Smooth muscle cell (in vitro differentiated cells): Measurements from ENCODE around the gene CTNNA2. TPM values are rescaled to one million over a fixed set of nuclear protein-coding genes. Genes with fewer than 3 reads are reported as not detected.

ENCODE experiments used
- DNase-seq: peaks from one replicate; lab custom pipeline; 2025; ENCODE audit not compliant: unreplicated experiment; lab: John Stamatoyannopoulos, UW
- H2AFZ ChIP-seq: fragments of 200-600 bp; sonication (generic); 2 replicates; pipeline ENCODE4 v1.6.0; 2016; ENCODE audit warnings: antibody characterized with exemption, low read depth, mild to moderate bottlenecking
- H3F3A ChIP-seq: fragments of 200-600 bp; sonication (generic); 2 replicates; pipeline ENCODE4 v1.6.0; 2017; ENCODE audit warnings: antibody characterized with exemption, low read depth
- H3K27ac ChIP-seq: fragments of 200-600 bp; sonication (generic); 2 replicates; pipeline ENCODE4 v1.5.1; 2016; ENCODE audit warnings: low read depth, mild to moderate bottlenecking
- H3K27me3 ChIP-seq: fragments of 200-600 bp; sonication (generic); 2 replicates; pipeline ENCODE4 v1.6.1; 2016; ENCODE audit warnings: low read depth, mild to moderate bottlenecking
- H3K36me3 ChIP-seq: fragments of 200-600 bp; sonication (generic); 2 replicates; pipeline ENCODE4 v1.5.1; 2016; ENCODE audit warnings: low read depth
- H3K4me1 ChIP-seq: fragments of 200-600 bp; sonication (generic); 2 replicates; pipeline ENCODE4 v1.5.1; 2016; ENCODE audit warnings: low read depth
- H3K4me2 ChIP-seq: fragments of 200-600 bp; sonication (generic); 2 replicates; pipeline ENCODE4 v1.6.0; 2016; ENCODE audit warnings: mild to moderate bottlenecking
- H3K4me3 ChIP-seq: fragments of 200-600 bp; sonication (generic); 2 replicates; pipeline ENCODE4 v1.5.1; 2016; ENCODE audit warnings: mild to moderate bottlenecking
- H3K79me2 ChIP-seq: fragments of 200-600 bp; sonication (generic); 2 replicates; pipeline ENCODE4 v1.6.0; 2016; ENCODE audit warnings: low read depth, mild to moderate bottlenecking
- H3K9ac ChIP-seq: fragments of 200-600 bp; sonication (generic); 2 replicates; pipeline ENCODE4 v1.6.0; 2016; ENCODE audit warnings: low read depth
- H3K9me3 ChIP-seq: fragments of 200-600 bp; sonication (generic); replicated peaks from 2 replicates; pipeline ENCODE4 v1.5.1; 2016; ENCODE audit warnings: low read depth
- H4K20me1 ChIP-seq: fragments of 200-600 bp; sonication (generic); 2 replicates; pipeline ENCODE4 v1.6.0; 2016; ENCODE audit warnings: low read depth
- WGBS: methylation state at CpG from one replicate; pipeline ENCODE4 v1.1.7; 2016; ENCODE audit warnings: low lambda C conversion rate; 5-methylcytosine and 5-hydroxymethylcytosine counted together
- polyA plus RNA-seq: library from polyadenylated mRNA; unstranded; fragments of >200 nt; fragmentation: Nextera tagmentation; extraction: Ambion mirVana; gene quantifications from 2 replicates; pipeline ENCODE4 v1.2.1, GENCODE V29; 2016
- total RNA-seq: library from RNA; depleted of rRNA; stranded (reverse); fragments of >200 nt; gene quantifications from 2 replicates; pipeline ENCODE4 v1.2.3, GENCODE V29; 2014
- TF ChIP-seq, protein P1 (sequence below): fragments of 200-600 bp; sonication (generic); IDR thresholded peaks from 2 replicates; pipeline ENCODE4 v1.5.1; 2017; ENCODE audit warnings: borderline replicate concordance, mild to moderate bottlenecking, antibody characterized with exemption; ENCODE audit not compliant: insufficient read depth, poor library complexity, severe bottlenecking

CTNNA2 gene
- total and polyA plus RNA-seq, 2 experiments from 2014 or later, result not detected

DNA sequence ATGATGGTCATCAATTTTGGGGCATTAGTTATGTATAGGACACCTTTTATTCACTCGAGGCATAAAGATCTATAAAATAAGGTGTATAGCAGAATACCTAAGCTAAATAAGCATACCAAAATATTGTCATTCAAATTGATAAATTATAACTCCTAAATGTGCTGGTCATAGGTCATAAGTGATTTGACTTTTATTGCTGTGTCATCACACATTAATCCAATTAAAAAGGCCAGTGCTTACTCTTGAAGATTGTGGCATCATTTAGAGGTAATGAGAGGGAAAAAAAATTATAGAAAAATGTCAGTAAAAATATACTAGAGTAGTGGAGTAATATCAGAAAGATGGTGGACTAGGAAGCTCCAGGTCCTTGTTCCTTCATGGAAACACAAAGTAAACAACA is 1138.6 kb downstream of the CTNNA2 start:
- Histone ChIP-seq H3K79me2 (no peaks in the 10 kb centered on the region), H3K4me2 (no peak overlapping the region), H3K9me3 (peaks cover 8% of the 10 kb centered on the region), H3K9ac (no peak overlapping the region), H3K4me1 (no peaks in the 10 kb centered on the region), H3K27me3 (no peaks in the 10 kb centered on the region), H3K4me3 (no peak overlapping the region), H2AFZ (no peak overlapping the region), H3F3A (no peaks in the 10 kb centered on the region), H3K27ac (no peak overlapping the region), H3K36me3 (no peaks in the 10 kb centered on the region), H4K20me1 (no peaks in the 10 kb centered on the region)
- WGBS, result 81% methylated on average over 1 of the region's 1 CpG
- DNase-seq, result no peak
- TF ChIP-seq, protein P1, sequence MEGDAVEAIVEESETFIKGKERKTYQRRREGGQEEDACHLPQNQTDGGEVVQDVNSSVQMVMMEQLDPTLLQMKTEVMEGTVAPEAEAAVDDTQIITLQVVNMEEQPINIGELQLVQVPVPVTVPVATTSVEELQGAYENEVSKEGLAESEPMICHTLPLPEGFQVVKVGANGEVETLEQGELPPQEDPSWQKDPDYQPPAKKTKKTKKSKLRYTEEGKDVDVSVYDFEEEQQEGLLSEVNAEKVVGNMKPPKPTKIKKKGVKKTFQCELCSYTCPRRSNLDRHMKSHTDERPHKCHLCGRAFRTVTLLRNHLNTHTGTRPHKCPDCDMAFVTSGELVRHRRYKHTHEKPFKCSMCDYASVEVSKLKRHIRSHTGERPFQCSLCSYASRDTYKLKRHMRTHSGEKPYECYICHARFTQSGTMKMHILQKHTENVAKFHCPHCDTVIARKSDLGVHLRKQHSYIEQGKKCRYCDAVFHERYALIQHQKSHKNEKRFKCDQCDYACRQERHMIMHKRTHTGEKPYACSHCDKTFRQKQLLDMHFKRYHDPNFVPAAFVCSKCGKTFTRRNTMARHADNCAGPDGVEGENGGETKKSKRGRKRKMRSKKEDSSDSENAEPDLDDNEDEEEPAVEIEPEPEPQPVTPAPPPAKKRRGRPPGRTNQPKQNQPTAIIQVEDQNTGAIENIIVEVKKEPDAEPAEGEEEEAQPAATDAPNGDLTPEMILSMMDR, result no peak

DNA sequence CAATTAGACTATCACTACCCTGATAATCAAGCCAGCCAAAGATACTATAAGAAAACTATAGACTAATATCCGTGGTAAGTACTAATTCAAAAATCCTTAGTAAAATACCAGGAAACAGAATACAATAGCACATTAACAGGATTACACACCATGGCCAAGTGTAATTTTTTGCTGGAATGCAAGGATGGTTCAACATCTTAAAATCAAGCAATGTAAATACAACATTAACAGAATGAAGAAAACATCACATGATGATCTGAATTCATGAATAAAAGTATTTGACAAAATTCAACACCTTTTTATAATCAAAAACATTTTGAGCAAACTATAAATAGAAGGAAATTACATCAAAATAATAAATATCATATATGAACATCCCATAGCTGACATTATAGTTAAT is 1142.4 kb downstream of the CTNNA2 start:
- Histone ChIP-seq H3K9me3 (peaks cover 8% of the 10 kb centered on the region), H3K36me3 (no peaks in the 10 kb centered on the region), H3K4me3 (no peak overlapping the region), H2AFZ (no peak overlapping the region), H3K79me2 (no peaks in the 10 kb centered on the region), H3K9ac (no peak overlapping the region), H4K20me1 (no peaks in the 10 kb centered on the region), H3K4me2 (no peak overlapping the region), H3F3A (no peaks in the 10 kb centered on the region), H3K27me3 (no peaks in the 10 kb centered on the region), H3K27ac (no peak overlapping the region), H3K4me1 (no peaks in the 10 kb centered on the region)
- WGBS, result 90% methylated on average over 1 of the region's 1 CpG
- no peak for DNase-seq
- TF ChIP-seq, protein P1, result no peak

DNA sequence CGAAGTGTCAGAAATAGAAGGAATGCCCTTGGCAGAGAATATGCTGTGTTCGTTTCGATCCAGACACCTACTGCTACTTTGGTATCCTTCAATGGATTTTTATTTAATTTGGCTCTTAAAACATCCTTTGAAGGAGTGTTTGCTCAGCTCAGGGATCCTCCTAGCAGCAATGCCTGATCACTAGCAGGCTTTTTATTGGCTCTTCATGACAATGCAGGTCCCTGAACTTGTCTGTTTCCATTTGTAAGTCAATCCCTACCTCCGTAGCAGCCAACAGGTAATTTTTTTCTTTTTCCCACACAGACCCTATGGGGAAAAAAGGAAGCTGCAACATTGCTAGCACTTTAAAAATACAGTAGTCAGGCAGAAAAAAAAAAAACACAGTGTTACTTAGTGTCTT is 1157.9 kb downstream of the CTNNA2 start:
- TF ChIP-seq, protein P1, result no peak
- 64% methylated on average over 4 of the region's 4 CpGs for WGBS
- Histone ChIP-seq H3K27me3 (no peaks in the 10 kb centered on the region), H3F3A (no peaks in the 10 kb centered on the region), H4K20me1 (no peaks in the 10 kb centered on the region), H3K36me3 (no peaks in the 10 kb centered on the region), H3K9ac (no peak overlapping the region), H3K9me3 (no peaks in the 10 kb centered on the region), H3K4me1 (no peaks in the 10 kb centered on the region), H2AFZ (no peak overlapping the region), H3K4me2 (no peak overlapping the region), H3K79me2 (no peaks in the 10 kb centered on the region), H3K27ac (no peak overlapping the region), H3K4me3 (no peak overlapping the region)
- no peak for DNase-seq

DNA sequence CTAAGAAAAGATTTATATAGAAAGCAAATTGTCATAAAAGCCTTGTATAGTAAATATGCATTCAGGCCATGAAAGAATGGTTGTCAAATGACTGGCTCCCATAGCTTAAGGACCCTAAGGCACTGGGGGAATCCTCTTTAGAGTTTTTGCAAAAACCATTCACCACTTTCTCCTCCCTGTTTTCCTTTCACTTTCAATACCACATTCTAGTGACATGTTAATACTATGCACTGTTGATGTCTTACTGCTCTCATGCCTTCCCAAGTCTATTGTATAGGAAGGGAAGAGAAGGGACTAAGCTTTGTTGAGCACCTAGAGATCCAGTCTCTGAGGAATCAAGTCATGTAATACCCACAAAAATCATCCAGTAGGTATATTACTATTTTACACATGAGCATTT is 1174.7 kb downstream of the CTNNA2 start:
- Histone ChIP-seq H3K36me3 (no peaks in the 10 kb centered on the region), H2AFZ (no peak overlapping the region), H3K27me3 (no peaks in the 10 kb centered on the region), H4K20me1 (no peaks in the 10 kb centered on the region), H3K9me3 (no peaks in the 10 kb centered on the region), H3K27ac (no peak overlapping the region), H3K4me3 (no peak overlapping the region), H3F3A (no peaks in the 10 kb centered on the region), H3K9ac (no peak overlapping the region), H3K4me2 (no peak overlapping the region), H3K4me1 (no peaks in the 10 kb centered on the region), H3K79me2 (no peaks in the 10 kb centered on the region)
- no peak for DNase-seq
- TF ChIP-seq, protein P1, result no peak
